GM23338 (cell line): Measurements from ENCODE around the gene PDE6C. TPM values are rescaled to one million over a fixed set of nuclear protein-coding genes. Genes with fewer than 3 reads are reported as not detected.
A peak's percentile ranks its signal among the peaks of the same experiment; 100 is the strongest.

Source experiments
- ATAC-seq: fragments of 200-7000 bp; cut with Tn5 transposase; 3 replicates; pipeline ENCODE4 v1.9.1; 2020
- DNase-seq: peaks from one replicate; pipeline ENCODE4 v3.0.0-alpha.2; 2015; ENCODE audit warnings: low spot score
- H2AFZ ChIP-seq: fragments of 200-600 bp; sonication (generic); 2 replicates; pipeline ENCODE4 v1.8.0; 2016; ENCODE audit warnings: antibody characterized with exemption, mild to moderate bottlenecking, moderate library complexity
- H3F3A ChIP-seq: fragments of 200-600 bp; sonication (generic); replicated peaks from 2 replicates; pipeline ENCODE4 v1.8.0; 2017; ENCODE audit warnings: antibody characterized with exemption, mixed run types, low read depth
- H3K27ac ChIP-seq: fragments of 200-600 bp; sonication (generic); 2 replicates; pipeline ENCODE4 v1.6.1; 2016; ENCODE audit warnings: low read depth
- H3K27me3 ChIP-seq: fragments of 200-600 bp; sonication (generic); 2 replicates; pipeline ENCODE4 v1.8.0; 2016; ENCODE audit warnings: mild to moderate bottlenecking, mixed run types, moderate library complexity; ENCODE audit not compliant: insufficient read depth
- H3K36me3 ChIP-seq: fragments of 200-600 bp; sonication (generic); 2 replicates; pipeline ENCODE4 v1.8.0; 2016; ENCODE audit warnings: mild to moderate bottlenecking; ENCODE audit not compliant: insufficient read depth
- H3K4me1 ChIP-seq: fragments of 200-600 bp; sonication (generic); 2 replicates; pipeline ENCODE4 v1.8.0; 2016; ENCODE audit warnings: mild to moderate bottlenecking, moderate library complexity; ENCODE audit not compliant: insufficient read depth
- H3K4me2 ChIP-seq: fragments of 200-600 bp; sonication (generic); 2 replicates; pipeline ENCODE4 v1.7.1; 2017; ENCODE audit warnings: mixed run types
- H3K4me3 ChIP-seq: fragments of 200-600 bp; sonication (generic); 2 replicates; pipeline ENCODE4 v1.6.1; 2016; ENCODE audit warnings: mixed run types
- H3K79me2 ChIP-seq: fragments of 200-600 bp; sonication (generic); replicated peaks from 2 replicates; pipeline ENCODE4 v1.8.0; 2017; ENCODE audit warnings: mild to moderate bottlenecking; ENCODE audit not compliant: insufficient read depth
- H3K9me2 ChIP-seq: fragments of 200-600 bp; sonication (generic); 2 replicates; pipeline ENCODE4 v1.8.0; 2017; ENCODE audit not compliant: insufficient read depth
- H4K20me1 ChIP-seq: fragments of 200-600 bp; sonication (generic); replicated peaks from 2 replicates; pipeline ENCODE4 v1.8.0; 2017; ENCODE audit warnings: mild to moderate bottlenecking; ENCODE audit not compliant: insufficient read depth
- H3K27ac Mint-ChIP-seq: 2 replicates; pipeline ENCODE4 v1.8.0; 2020; ENCODE audit warnings: inconsistent platforms, mild to moderate bottlenecking, moderate library complexity, mixed read lengths
- H3K27me3 Mint-ChIP-seq: 3 replicates; pipeline ENCODE4 v1.8.0; 2022; ENCODE audit warnings: low read depth, mild to moderate bottlenecking, moderate library complexity, mixed read lengths, inconsistent platforms; ENCODE audit not compliant: insufficient read depth, poor library complexity
- H3K36me3 Mint-ChIP-seq: 3 replicates; pipeline ENCODE4 v1.8.0; 2021; ENCODE audit warnings: low read depth, mild to moderate bottlenecking, inconsistent platforms, moderate library complexity, mixed read lengths
- H3K4me1 Mint-ChIP-seq: 3 replicates; pipeline ENCODE4 v1.8.0; 2020; ENCODE audit warnings: mild to moderate bottlenecking, inconsistent platforms, mixed read lengths
- H3K4me3 Mint-ChIP-seq: 3 replicates; pipeline ENCODE4 v1.8.0; 2021; ENCODE audit warnings: moderate library complexity, mild to moderate bottlenecking, inconsistent platforms, mixed read lengths
- H3K9me3 Mint-ChIP-seq: 3 replicates; pipeline ENCODE4 v1.8.0; 2020; ENCODE audit warnings: moderate library complexity, mild to moderate bottlenecking, inconsistent platforms, mixed read lengths
- CREB1 ChIP-seq: fragments of 250-450 bp; sonication (Bioruptor Pico); IDR thresholded peaks from 2 replicates; pipeline ENCODE4 v1.5.0; 2020; ENCODE audit warnings: low read depth, mild to moderate bottlenecking, moderate library complexity
- EZH2 ChIP-seq: fragments of 200-600 bp; sonication (generic); IDR thresholded peaks from one replicate; pipeline ENCODE4 v1.8.0; 2017; ENCODE audit warnings: antibody characterized with exemption, mild to moderate bottlenecking, low read depth; ENCODE audit not compliant: unreplicated experiment
- EZH2phosphoT487 ChIP-seq: fragments of 200-600 bp; sonication (generic); IDR thresholded peaks from one replicate; pipeline ENCODE4 v1.8.1; 2018; ENCODE audit warnings: antibody characterized with exemption; ENCODE audit not compliant: unreplicated experiment
- NANOG ChIP-seq: IDR thresholded peaks from 2 replicates; pipeline ENCODE4 v1.6.1; 2016; ENCODE audit warnings: antibody characterized with exemption, borderline replicate concordance
- ZNF114 ChIP-seq: fragments of 250-450 bp; sonication (Bioruptor Pico); IDR thresholded peaks from 2 replicates; pipeline ENCODE4 v1.5.0; 2020; ENCODE audit warnings: mild to moderate bottlenecking, moderate library complexity
- ZNF462 ChIP-seq: fragments of 250-450 bp; sonication (Bioruptor Pico); IDR thresholded peaks from 2 replicates; pipeline ENCODE4 v1.5.0; 2020; ENCODE audit warnings: mild to moderate bottlenecking, moderate library complexity
- polyA plus RNA-seq: library from polyadenylated mRNA; unstranded; fragments of >200 nt; fragmentation: Nextera tagmentation; extraction: Ambion mirVana; gene quantifications from 2 replicates; pipeline ENCODE4 v1.2.1, GENCODE V29; 2016
- total RNA-seq: library from RNA; depleted of rRNA; stranded (reverse); fragments of >200 nt; shearing (Covaris generic); gene quantifications from 2 replicates; pipeline ENCODE4 v1.2.3, GENCODE V29; 2014
- TF ChIP-seq, protein P1 (sequence below), 2 experiments: fragments of 200-600 bp in 1 of 2; sonication (generic) in 1 of 2; conservative IDR thresholded peaks; 2 replicates each; pipeline versions ENCODE4 v1.5.1 to v1.6.1; 2016 to 2017; ENCODE audit warnings: antibody characterized with exemption in 2 of 2, low read depth in 2 of 2, mild to moderate bottlenecking in 2 of 2, moderate library complexity in 1 of 2

The PDE6C gene
- total and polyA plus RNA-seq, 2 experiments from 2014 or later: 0.06 TPM; not detected in 1

DNA sequence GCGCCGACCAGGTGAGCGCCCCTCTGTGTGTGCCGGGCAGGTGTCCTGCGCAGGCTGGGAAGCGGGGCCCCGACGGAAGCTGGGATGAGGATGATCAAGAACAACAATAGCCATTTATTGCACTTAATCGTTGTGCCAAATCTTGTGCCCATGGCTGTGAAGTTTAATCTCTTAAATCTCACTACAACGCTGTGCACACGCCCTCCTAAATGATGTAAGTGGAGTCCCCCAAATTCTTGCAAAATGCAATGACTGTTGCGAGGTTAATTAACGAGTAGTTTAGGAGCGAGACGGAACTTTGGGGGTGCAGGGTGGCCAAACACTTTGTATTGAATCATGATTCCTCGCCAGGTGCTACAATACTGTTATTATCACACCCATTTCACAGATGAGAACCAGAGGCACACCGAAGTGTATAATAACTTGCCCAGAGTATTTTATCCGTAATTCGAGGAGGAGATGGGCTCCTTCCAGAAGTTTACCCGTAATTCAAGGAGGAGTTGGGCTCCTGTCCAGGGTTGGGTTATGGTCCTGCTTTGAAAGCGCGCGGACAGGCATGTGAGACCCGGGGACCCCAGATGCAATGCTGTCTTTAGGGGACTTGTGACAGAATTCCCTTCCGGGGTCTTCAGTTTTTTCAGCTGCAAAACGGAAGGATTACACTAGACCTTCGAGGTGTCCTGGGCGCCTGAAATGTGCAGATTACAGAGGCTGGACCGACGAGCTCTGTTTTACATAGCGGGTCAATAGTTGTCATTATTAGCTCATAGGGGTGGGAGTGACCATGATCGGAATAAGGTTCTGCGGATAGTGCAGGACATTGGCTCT lies 44.8 kb upstream of the PDE6C start:
- Histone ChIP-seq H2AFZ (peak overlapping the region; percentile 66), H3K79me2 (no peaks in the 10 kb centered on the region), H4K20me1 (no peaks in the 10 kb centered on the region; the same call in 1 of the 2 replicates), H3K4me2 (peak overlapping the region; percentile 90), H3K27me3 (peaks cover 90% of the 10 kb centered on the region), H3K9me2 (no peaks in the 10 kb centered on the region), H3K36me3 (no peaks in the 10 kb centered on the region), H3K4me1 (peaks cover 6% of the 10 kb centered on the region), H3K4me3 (peak overlapping the region; percentile 66), H3F3A (peaks cover 7% of the 10 kb centered on the region; the same call in 1 of the 2 replicates), H3K27ac (no peak overlapping the region)
- TF ChIP-seq, protein P1, sequence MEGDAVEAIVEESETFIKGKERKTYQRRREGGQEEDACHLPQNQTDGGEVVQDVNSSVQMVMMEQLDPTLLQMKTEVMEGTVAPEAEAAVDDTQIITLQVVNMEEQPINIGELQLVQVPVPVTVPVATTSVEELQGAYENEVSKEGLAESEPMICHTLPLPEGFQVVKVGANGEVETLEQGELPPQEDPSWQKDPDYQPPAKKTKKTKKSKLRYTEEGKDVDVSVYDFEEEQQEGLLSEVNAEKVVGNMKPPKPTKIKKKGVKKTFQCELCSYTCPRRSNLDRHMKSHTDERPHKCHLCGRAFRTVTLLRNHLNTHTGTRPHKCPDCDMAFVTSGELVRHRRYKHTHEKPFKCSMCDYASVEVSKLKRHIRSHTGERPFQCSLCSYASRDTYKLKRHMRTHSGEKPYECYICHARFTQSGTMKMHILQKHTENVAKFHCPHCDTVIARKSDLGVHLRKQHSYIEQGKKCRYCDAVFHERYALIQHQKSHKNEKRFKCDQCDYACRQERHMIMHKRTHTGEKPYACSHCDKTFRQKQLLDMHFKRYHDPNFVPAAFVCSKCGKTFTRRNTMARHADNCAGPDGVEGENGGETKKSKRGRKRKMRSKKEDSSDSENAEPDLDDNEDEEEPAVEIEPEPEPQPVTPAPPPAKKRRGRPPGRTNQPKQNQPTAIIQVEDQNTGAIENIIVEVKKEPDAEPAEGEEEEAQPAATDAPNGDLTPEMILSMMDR (conservative IDR thresholded peaks at IDR 0.05; ENCODE audit: low read depth in 2 of 2): no peak
- TF ChIP-seq CREB1 (CRISPR knock-in tag) (no peak), EZH2 (peak; percentile 79), EZH2phosphoT487 (no peak), ZNF462 (CRISPR knock-in tag) (no peak), ZNF114 (CRISPR knock-in tag) (no peak), NANOG (no peak)
- Mint-ChIP-seq H3K36me3 (no peaks in the 10 kb centered on the region), H3K27me3 (peaks cover 61% of the 10 kb centered on the region), H3K27ac (no peak overlapping the region), H3K4me3 (peak overlapping the region; percentile 81), H3K4me1 (peaks cover 14% of the 10 kb centered on the region), H3K9me3 (no peaks in the 10 kb centered on the region)
- no peak for DNase-seq
- no peak; the same call in 2 of the 3 replicates for ATAC-seq
